Upper lobe of left lung (tissue), 6 donors: ENCODE data around the gene C10orf71. TPM values are rescaled to one million over a fixed set of nuclear protein-coding genes. Genes with fewer than 3 reads are reported as not detected.

Experiments used
- ATAC-seq, 2 donors: fragments of 200-7000 bp; cut with Tn5 transposase; one replicate each; pipeline ENCODE4 v1.9.1; 2022; ENCODE audit warnings: mild to moderate bottlenecking in 2 of 2, moderate library complexity in 2 of 2; ENCODE audit not compliant: low FRiP score in 2 of 2
- DNase-seq, 2 donors: peaks; one replicate each; pipeline ENCODE4 v3.0.0-alpha.2; 2019 to 2020
- H3K27ac ChIP-seq, 4 donors: fragments of 200-600 bp; sonication (generic); one replicate each; pipeline ENCODE4 v1.5.1; 2016 to 2019
- H3K27me3 ChIP-seq, 4 donors: fragments of 200-600 bp; sonication (generic); one replicate each; pipeline ENCODE4 v1.5.1; 2017 to 2019
- H3K36me3 ChIP-seq, 4 donors: fragments of 200-600 bp; sonication (generic); one replicate each; pipeline ENCODE4 v1.5.1; 2016 to 2019
- H3K4me1 ChIP-seq, 4 donors: fragments of 200-600 bp; sonication (generic); one replicate each; pipeline ENCODE4 v1.5.1; 2018 to 2019
- H3K4me3 ChIP-seq, 4 donors: fragments of 200-600 bp; sonication (generic); one replicate each; pipeline ENCODE4 v1.5.1; 2017 to 2019; ENCODE audit warnings: mild to moderate bottlenecking in 2 of 4, moderate library complexity in 1 of 4
- H3K9me3 ChIP-seq, 4 donors: fragments of 200-600 bp; sonication (generic); one replicate each; pipeline ENCODE4 v1.5.1; 2018 to 2019
- CTCF ChIP-seq, 6 experiments: fragments of 450-650 bp in 4 of 6; fragments of 200-600 bp in 2 of 6; sonication (generic) in 2 of 6; IDR thresholded peaks; one replicate each; pipeline ENCODE4 v1.5.1; 2016 to 2019; ENCODE audit warnings: antibody characterized with exemption in 6 of 6
- EP300 ChIP-seq, 4 donors: sonication (generic); formaldehyde crosslinking; IDR thresholded peaks; one replicate each; pipeline ENCODE4 v1.5.1; 2017; ENCODE audit warnings: antibody characterized with exemption in 4 of 4, control low read depth in 2 of 4
- POLR2A ChIP-seq, 4 donors: fragments of 450-650 bp; IDR thresholded peaks; one replicate each; pipeline ENCODE4 v1.5.1; 2016 to 2017; ENCODE audit warnings: antibody characterized with exemption in 4 of 4, mild to moderate bottlenecking in 2 of 4
- POLR2AphosphoS5 ChIP-seq, 2 donors: sonication (generic); formaldehyde crosslinking; IDR thresholded peaks; one replicate each; pipeline ENCODE4 v1.5.1; 2017; ENCODE audit warnings: antibody characterized with exemption in 2 of 2
- WGBS, 2 donors: methylation state at CpG; one replicate each; pipeline ENCODE4 v1.1.5; 2017 to 2018; 5-methylcytosine and 5-hydroxymethylcytosine counted together
- total RNA-seq, 6 donors: library from RNA; depleted of rRNA in 4 of 6; stranded (reverse); fragments of >200 nt in 4 of 6; gene quantifications; one replicate each; pipeline versions ENCODE4 v1.1.0 to v1.2.1, GENCODE V29; 2016 to 2021
- donor health status: DM: no; HTN: no; CAD: no; lungs with moderate emphysema.
- donor health status: DM: no; HTN: yes; CAD: no; lungs with severe emphysema.

The C10orf71 gene
- total RNA-seq, 6 donors from 2014 or later, result not detected

DNA sequence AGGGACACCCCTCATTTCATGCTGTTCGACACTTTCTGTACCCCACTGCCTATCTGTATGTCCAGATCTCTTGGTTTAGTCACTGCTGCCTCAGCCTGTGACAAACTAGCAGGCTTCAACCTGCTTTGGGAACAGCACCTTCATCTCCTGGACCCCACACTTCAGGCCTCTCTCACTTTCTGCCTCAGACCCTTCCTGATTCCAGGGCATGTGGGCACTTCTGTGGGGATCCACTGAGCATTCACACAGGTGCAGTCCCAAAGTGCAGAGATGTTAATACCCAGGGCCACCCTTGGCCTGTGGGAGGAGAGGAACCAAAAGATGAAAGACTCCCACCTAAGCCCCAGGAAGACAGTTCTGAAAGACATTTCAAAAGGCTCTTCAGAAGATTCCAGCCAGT, 29.4 kb upstream of the C10orf71 start:
- 100% methylated on average over 1 of the region's 1 CpG for WGBS, 2 donors
- ATAC-seq, result no peak
- no peak for DNase-seq
- no peak for TF ChIP-seq POLR2AphosphoS5 (IDR thresholded peaks at IDR 0.05)
- TF ChIP-seq EP300 (IDR thresholded peaks at IDR 0.05), result no peak
- no peak for TF ChIP-seq CTCF (IDR thresholded peaks at IDR 0.05)
- TF ChIP-seq POLR2A (IDR thresholded peaks at IDR 0.05), result no peak
- Histone ChIP-seq H3K9me3 (peaks cover 4 to 13% (median 7%) of the 10 kb centered on the region in 4 donors), H3K36me3 (no peaks in the 10 kb centered on the region), H3K4me3 (no peak overlapping the region), H3K27me3 (no peaks in the 10 kb centered on the region), H3K27ac (no peak overlapping the region), H3K4me1 (peaks cover 0 to 10% (median 5%) of the 10 kb centered on the region in 4 donors)

DNA sequence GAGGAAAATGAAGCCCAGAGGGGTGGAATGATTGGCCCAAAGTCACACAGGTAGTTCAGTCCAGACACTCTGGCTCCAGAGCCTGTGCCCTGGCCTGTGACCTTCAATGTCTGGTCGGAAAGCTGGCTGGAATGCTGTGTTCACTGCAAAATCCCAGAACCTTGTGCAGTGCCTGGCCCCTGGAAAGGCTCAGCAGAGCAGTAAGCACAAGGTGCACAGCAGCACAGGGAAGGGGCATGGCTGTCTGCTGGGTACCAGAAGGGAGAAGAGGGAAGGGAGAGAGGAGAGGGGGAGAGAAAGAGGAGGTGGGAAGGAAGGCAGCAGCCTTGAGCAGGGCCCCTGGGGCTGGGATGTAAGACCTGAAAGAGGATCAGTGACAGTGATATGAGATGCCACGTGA, 28.4 kb upstream of the C10orf71 start:
- Histone ChIP-seq H3K27ac (no peak overlapping the region), H3K4me3 (no peak overlapping the region), H3K27me3 (no peaks in the 10 kb centered on the region), H3K36me3 (no peaks in the 10 kb centered on the region), H3K4me1 (peaks cover 0 to 10% (median 5%) of the 10 kb centered on the region in 4 donors), H3K9me3 (peaks cover 4 to 7% (median 6%) of the 10 kb centered on the region in 4 donors)
- 63 to 75% methylated on average over 2 of the region's 2 CpGs for WGBS, 2 donors
- TF ChIP-seq POLR2AphosphoS5 (IDR thresholded peaks at IDR 0.05), result no peak
- no peak for TF ChIP-seq CTCF (IDR thresholded peaks at IDR 0.05)
- no peak for TF ChIP-seq POLR2A (IDR thresholded peaks at IDR 0.05)
- no peak for TF ChIP-seq EP300 (IDR thresholded peaks at IDR 0.05)
- no peak for ATAC-seq
- DNase-seq, result no peak

GRCh38 chr10:49271346-49271745, 27.6 kb upstream of the C10orf71 start:
- DNase-seq (no peak), ATAC-seq (no peak)
- peaks cover 0 to 10% (median 5%) of the 10 kb centered on the region in 4 donors for H3K4me1 ChIP-seq
- WGBS, 2 donors, result 83 to 90% methylated on average over 8 to 10 of the region's 11 CpGs
- no peaks in the 10 kb centered on the region for H3K27me3 ChIP-seq
- H3K4me3 ChIP-seq, result no peak overlapping the region
- TF ChIP-seq CTCF (IDR thresholded peaks at IDR 0.05), result no peak
- TF ChIP-seq POLR2AphosphoS5 (IDR thresholded peaks at IDR 0.05), result no peak
- no peak for TF ChIP-seq POLR2A (IDR thresholded peaks at IDR 0.05)
- TF ChIP-seq EP300 (IDR thresholded peaks at IDR 0.05), result no peak
- peaks cover 0 to 2% (median 0%) of the 10 kb centered on the region in 4 donors for H3K9me3 ChIP-seq
- no peak overlapping the region for H3K27ac ChIP-seq
- H3K36me3 ChIP-seq, result no peaks in the 10 kb centered on the region

GRCh38 chr10:49272251-49273081, 26.5 kb upstream of the C10orf71 start:
- Histone ChIP-seq H3K36me3 (no peaks in the 10 kb centered on the region), H3K4me1 (peaks cover 0 to 10% (median 5%) of the 10 kb centered on the region in 4 donors), H3K4me3 (no peak overlapping the region), H3K27ac (no peak overlapping the region), H3K9me3 (no peaks in the 10 kb centered on the region), H3K27me3 (no peaks in the 10 kb centered on the region)
- ATAC-seq (peak in 1 of 2 donors; percentile 69), DNase-seq (peak in 1 of 2 donors; percentile 50)
- WGBS, 2 donors, result 42 to 48% methylated on average over 13 to 21 of the region's 21 CpGs
- TF ChIP-seq CTCF (IDR thresholded peaks at IDR 0.05) (no peak), EP300 (IDR thresholded peaks at IDR 0.05) (no peak), POLR2AphosphoS5 (IDR thresholded peaks at IDR 0.05) (no peak), POLR2A (IDR thresholded peaks at IDR 0.05) (no peak)
